Activated naive CD8-positive, alpha-beta T cell treated with anti-CD3 and anti-CD28 coated beads, Interleukin-2, amount 50 U/mL, for 24 hours (primary cell): ENCODE data around the gene TANC1.

Source experiments
- ATAC-seq: fragments of 150-1000 bp; cut with Tn5 transposase; one replicate; pipeline ENCODE4 v1.10.0; 2021
- DNase-seq: peaks from one replicate; pipeline ENCODE4 v3.0.0; 2021
- H3K27ac Mint-ChIP-seq: one replicate; pipeline ENCODE4 v1.8.0; 2021; ENCODE audit warnings: mild to moderate bottlenecking, mixed read lengths
- H3K27me3 Mint-ChIP-seq: one replicate; pipeline ENCODE4 v1.8.0; 2021; ENCODE audit warnings: mixed read lengths
- H3K36me3 Mint-ChIP-seq: one replicate; pipeline ENCODE4 v1.8.0; 2021; ENCODE audit warnings: low read depth, mixed read lengths
- H3K4me1 Mint-ChIP-seq: one replicate; pipeline ENCODE4 v1.8.0; 2021; ENCODE audit warnings: mixed read lengths
- H3K4me3 Mint-ChIP-seq: one replicate; pipeline ENCODE4 v1.8.0; 2021; ENCODE audit warnings: mild to moderate bottlenecking, moderate library complexity, mixed read lengths
- H3K9me3 Mint-ChIP-seq: one replicate; pipeline ENCODE4 v1.8.0; 2021; ENCODE audit warnings: mixed read lengths

TANC1 gene

GRCh38 chr2:159098921-159099411 is 130.5 kb downstream of the TANC1 start:
- Mint-ChIP-seq H3K4me3 (no peak overlapping the region), H3K27ac (no peak overlapping the region), H3K4me1 (peaks cover 31% of the 10 kb centered on the region), H3K27me3 (no peaks in the 10 kb centered on the region), H3K36me3 (peaks cover 11% of the 10 kb centered on the region), H3K9me3 (peaks cover 15% of the 10 kb centered on the region)
- DNase-seq: no peak
- peak; percentile 53 for ATAC-seq

- Mint-ChIP-seq H3K4me3 (no peak overlapping the region), H3K27ac (no peak overlapping the region), H3K27me3 (no peaks in the 10 kb centered on the region), H3K36me3 (no peaks in the 10 kb centered on the region), H3K9me3 (peaks cover 3% of the 10 kb centered on the region), H3K4me1 (peaks cover 17% of the 10 kb centered on the region)
- DNase-seq (no peak), ATAC-seq (no peak)
Observed at GRCh38 chr2:159101755-159102489, 133.5 kb downstream of the TANC1 start.

- Mint-ChIP-seq H3K4me1 (peaks cover 14% of the 10 kb centered on the region), H3K4me3 (no peak overlapping the region), H3K27ac (no peak overlapping the region), H3K9me3 (no peaks in the 10 kb centered on the region), H3K27me3 (no peaks in the 10 kb centered on the region), H3K36me3 (no peaks in the 10 kb centered on the region)
- ATAC-seq (no peak), DNase-seq (no peak)
Observed at GRCh38 chr2:159103411-159103810, 135.0 kb downstream of the TANC1 start.

GRCh38 chr2:159106109-159106508 is 137.7 kb downstream of the TANC1 start:
- Mint-ChIP-seq H3K27me3 (no peaks in the 10 kb centered on the region), H3K4me3 (no peak overlapping the region), H3K36me3 (no peaks in the 10 kb centered on the region), H3K27ac (no peak overlapping the region), H3K4me1 (no peaks in the 10 kb centered on the region), H3K9me3 (no peaks in the 10 kb centered on the region)
- DNase-seq (no peak), ATAC-seq (no peak)

GRCh38 chr2:159108181-159108893 is 139.9 kb downstream of the TANC1 start:
- H3K4me3 Mint-ChIP-seq: no peak overlapping the region
- no peak for ATAC-seq
- DNase-seq: no peak
- H3K27me3 Mint-ChIP-seq: no peaks in the 10 kb centered on the region
- H3K27ac Mint-ChIP-seq: no peak overlapping the region
- no peaks in the 10 kb centered on the region for H3K36me3 Mint-ChIP-seq
- H3K4me1 Mint-ChIP-seq: no peaks in the 10 kb centered on the region
- no peaks in the 10 kb centered on the region for H3K9me3 Mint-ChIP-seq

GRCh38 chr2:159109517-159109916 is 141.1 kb downstream of the TANC1 start:
- Mint-ChIP-seq H3K4me3 (no peak overlapping the region), H3K4me1 (no peaks in the 10 kb centered on the region)

GRCh38 chr2:159110784-159111183 is 142.3 kb downstream of the TANC1 start:
- Mint-ChIP-seq H3K27me3 (no peaks in the 10 kb centered on the region), H3K4me3 (no peak overlapping the region), H3K27ac (no peak overlapping the region), H3K9me3 (no peaks in the 10 kb centered on the region), H3K4me1 (no peaks in the 10 kb centered on the region), H3K36me3 (no peaks in the 10 kb centered on the region)
- DNase-seq: no peak
- no peak for ATAC-seq

More at GRCh38 chr2:159109517-159109916, 141.1 kb downstream of the TANC1 start:
- DNase-seq: no peak
- no peak overlapping the region for H3K27ac Mint-ChIP-seq
- H3K27me3 Mint-ChIP-seq: no peaks in the 10 kb centered on the region
- no peak for ATAC-seq
- no peaks in the 10 kb centered on the region for H3K36me3 Mint-ChIP-seq
- H3K9me3 Mint-ChIP-seq: no peaks in the 10 kb centered on the region

- Mint-ChIP-seq H3K27ac (no peak overlapping the region), H3K36me3 (no peaks in the 10 kb centered on the region), H3K9me3 (no peaks in the 10 kb centered on the region), H3K27me3 (no peaks in the 10 kb centered on the region), H3K4me3 (no peak overlapping the region), H3K4me1 (no peaks in the 10 kb centered on the region)
- no peak for DNase-seq
- no peak for ATAC-seq
Observed at GRCh38 chr2:159111346-159111927, 143.0 kb downstream of the TANC1 start.

- no peaks in the 10 kb centered on the region for H3K9me3 Mint-ChIP-seq
- no peaks in the 10 kb centered on the region for H3K27me3 Mint-ChIP-seq
- no peak for DNase-seq
- no peaks in the 10 kb centered on the region for H3K36me3 Mint-ChIP-seq
- H3K4me3 Mint-ChIP-seq: no peak overlapping the region
- no peaks in the 10 kb centered on the region for H3K4me1 Mint-ChIP-seq
- ATAC-seq: no peak
- no peak overlapping the region for H3K27ac Mint-ChIP-seq
Observed at GRCh38 chr2:159114835-159115234, 146.4 kb downstream of the TANC1 start.

- Mint-ChIP-seq H3K4me3 (no peak overlapping the region), H3K27ac (no peak overlapping the region), H3K4me1 (no peaks in the 10 kb centered on the region), H3K9me3 (no peaks in the 10 kb centered on the region), H3K36me3 (no peaks in the 10 kb centered on the region), H3K27me3 (no peaks in the 10 kb centered on the region)
- DNase-seq (no peak), ATAC-seq (no peak)
Observed at GRCh38 chr2:159116922-159117321, 148.5 kb downstream of the TANC1 start.

GRCh38 chr2:159117658-159118057 is 149.2 kb downstream of the TANC1 start:
- Mint-ChIP-seq H3K27me3 (no peaks in the 10 kb centered on the region), H3K36me3 (no peaks in the 10 kb centered on the region), H3K27ac (no peak overlapping the region), H3K4me1 (no peaks in the 10 kb centered on the region), H3K4me3 (no peak overlapping the region), H3K9me3 (no peaks in the 10 kb centered on the region)
- ATAC-seq (no peak), DNase-seq (no peak)

- no peak overlapping the region for H3K4me3 Mint-ChIP-seq
- H3K27ac Mint-ChIP-seq: no peak overlapping the region
- H3K36me3 Mint-ChIP-seq: no peaks in the 10 kb centered on the region
- DNase-seq: peak; percentile 84
- H3K4me1 Mint-ChIP-seq: no peaks in the 10 kb centered on the region
- H3K9me3 Mint-ChIP-seq: no peaks in the 10 kb centered on the region
- no peaks in the 10 kb centered on the region for H3K27me3 Mint-ChIP-seq
- ATAC-seq: peak; percentile 88
Observed at GRCh38 chr2:159118115-159118858, 149.8 kb downstream of the TANC1 start.

- H3K36me3 Mint-ChIP-seq: no peaks in the 10 kb centered on the region
- no peak for DNase-seq
- H3K27me3 Mint-ChIP-seq: no peaks in the 10 kb centered on the region
- no peaks in the 10 kb centered on the region for H3K9me3 Mint-ChIP-seq
- H3K4me1 Mint-ChIP-seq: no peaks in the 10 kb centered on the region
- no peak for ATAC-seq
- H3K4me3 Mint-ChIP-seq: no peak overlapping the region
- no peak overlapping the region for H3K27ac Mint-ChIP-seq
Observed at GRCh38 chr2:159118859-159119500, 150.5 kb downstream of the TANC1 start.

GRCh38 chr2:159119652-159120257 is 151.3 kb downstream of the TANC1 start:
- ATAC-seq: no peak
- H3K27ac Mint-ChIP-seq: no peak overlapping the region
- H3K4me3 Mint-ChIP-seq: no peak overlapping the region
- DNase-seq: no peak
- no peaks in the 10 kb centered on the region for H3K27me3 Mint-ChIP-seq
- no peaks in the 10 kb centered on the region for H3K9me3 Mint-ChIP-seq
- H3K4me1 Mint-ChIP-seq: peaks cover 7% of the 10 kb centered on the region
- no peaks in the 10 kb centered on the region for H3K36me3 Mint-ChIP-seq
